ENCODE measurements around the gene HSPA1A.
"Not testable (repeated sequence)": the region's sequence is repeated elsewhere in the genome, so short reads cannot be mapped to it uniquely, and the experiment has no call there.

Gene HSPA1A

GRCh38 chr6:31813465-31813849 is 1.9 kb upstream of the HSPA1A start:
- peak; percentile 11 for DNase-seq

GRCh38 chr6:31814677-31815024 is 692 bp upstream of the HSPA1A start:
- DNase-seq = peak; percentile 98

GRCh38 chr6:31817133-31817928 is 2.0 kb downstream of the HSPA1A start:
- not testable (repeated sequence) for DNase-seq

- not testable (repeated sequence) for DNase-seq
Measured at GRCh38 chr6:31817929-31818511, 2.7 kb downstream of the HSPA1A start.

- no peak for DNase-seq
Measured at GRCh38 chr6:31819871-31820299, 4.5 kb downstream of the HSPA1A start.

GRCh38 chr6:31820399-31820798 is 5.1 kb downstream of the HSPA1A start:
- DNase-seq = not testable (repeated sequence)

- peak; percentile 80 for DNase-seq
Measured at GRCh38 chr6:31821301-31822035, 6.1 kb downstream of the HSPA1A start.

GRCh38 chr6:31822036-31822821 is 6.9 kb downstream of the HSPA1A start:
- peak; percentile 87 for DNase-seq

GRCh38 chr6:31823592-31824196 is 8.4 kb downstream of the HSPA1A start:
- peak; percentile 8 for DNase-seq

- DNase-seq = no peak
Measured at GRCh38 chr6:31825553-31825952, 10.2 kb downstream of the HSPA1A start.

GRCh38 chr6:31826793-31827285 is 11.5 kb downstream of the HSPA1A start:
- DNase-seq = peak; percentile 93

- peak; percentile 100 for DNase-seq
Measured at GRCh38 chr6:31827286-31828079, 12.1 kb downstream of the HSPA1A start, which contains the start of gene HSPA1B. Gene HSPA1B (plus strand): TSS chr6:31827738. CDS start chr6:31827951, 213 bp downstream.

GRCh38 chr6:31829633-31830283 is 14.4 kb downstream of the HSPA1A start:
- DNase-seq = no peak

- no peak for DNase-seq
Measured at GRCh38 chr6:31830886-31831335, 15.6 kb downstream of the HSPA1A start.

- DNase-seq = no peak
Measured at GRCh38 chr6:31831350-31832215, 16.2 kb downstream of the HSPA1A start.

GRCh38 chr6:31834367-31835250 is 19.3 kb downstream of the HSPA1A start:
- DNase-seq = peak; percentile 92

- no peak for DNase-seq
Measured at GRCh38 chr6:31836047-31836473, 20.7 kb downstream of the HSPA1A start.
